GM10847 (cell line): ENCODE data around the gene CASP9.
A peak's percentile ranks its signal among the peaks of the same experiment; 100 is the strongest.

Source experiments
- POLR2A ChIP-seq: IDR thresholded peaks from 2 replicates; pipeline ENCODE4 v1.6.1; 2011; ENCODE audit not compliant: insufficient read length; ENCODE audit errors: extremely low read depth

CASP9 gene

DNA sequence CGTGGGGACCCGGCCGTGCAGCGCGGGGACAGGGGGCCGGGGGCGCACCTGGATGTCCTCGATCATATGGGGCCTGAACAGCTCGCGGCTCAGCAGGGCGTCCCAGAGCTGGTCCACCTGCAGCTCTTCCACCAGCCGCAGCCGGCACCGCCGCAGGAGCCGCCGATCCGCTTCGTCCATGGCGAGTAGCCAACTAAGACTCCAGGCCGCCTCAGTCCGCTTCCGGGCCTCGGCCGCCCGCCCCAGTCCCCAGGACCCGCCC is at the start of gene CASP9:
Gene CASP9 (minus strand): TSS at position 195 of the 262 bp plus-strand sequence. CDS start 15 bp downstream, at position 180.
- peak; percentile 77 for TF ChIP-seq POLR2A

DNA sequence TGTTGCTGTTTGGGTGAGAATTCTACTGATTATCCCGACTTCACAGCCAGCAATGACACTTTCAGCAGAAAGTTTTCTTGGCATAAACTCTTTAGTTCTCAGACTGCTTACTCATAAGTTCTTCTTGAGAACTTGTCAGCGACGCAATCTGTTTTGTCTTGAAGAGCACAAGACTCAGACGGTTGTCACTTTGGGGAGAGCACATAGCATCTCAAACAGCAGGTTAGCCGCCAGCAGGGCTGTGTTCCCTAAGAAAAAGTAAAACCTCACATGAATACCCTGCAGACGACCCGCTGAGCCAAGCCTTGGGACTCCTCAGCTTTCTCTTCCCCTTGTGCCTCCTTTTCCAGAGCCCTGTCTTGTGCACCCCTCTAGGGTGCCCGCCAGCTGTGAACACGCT is 49.5 kb upstream of the CASP9 start:
- no peak for TF ChIP-seq POLR2A

GRCh38 chr1:15571266-15571665 is 47.3 kb upstream of the CASP9 start:
- TF ChIP-seq POLR2A = no peak

DNA sequence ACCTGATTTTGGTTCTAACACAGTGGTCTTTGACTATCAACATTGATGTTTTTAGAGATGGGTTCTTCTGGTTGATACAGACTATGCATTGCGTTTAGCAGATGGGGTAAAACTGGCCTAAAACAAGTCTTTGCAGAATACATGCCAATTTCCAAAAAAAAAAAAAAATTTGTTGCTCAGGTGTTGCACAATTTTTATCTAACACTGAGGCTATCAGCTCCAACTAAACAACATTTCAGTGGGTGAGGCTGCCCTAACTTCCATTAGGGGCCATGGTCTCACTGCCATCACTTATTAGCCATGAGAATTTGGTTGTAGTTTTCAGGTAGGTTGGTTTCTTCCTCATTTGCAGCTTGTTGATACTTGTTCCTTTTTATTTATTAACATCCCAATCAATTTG is 46.8 kb upstream of the CASP9 start:
- TF ChIP-seq POLR2A = no peak

DNA sequence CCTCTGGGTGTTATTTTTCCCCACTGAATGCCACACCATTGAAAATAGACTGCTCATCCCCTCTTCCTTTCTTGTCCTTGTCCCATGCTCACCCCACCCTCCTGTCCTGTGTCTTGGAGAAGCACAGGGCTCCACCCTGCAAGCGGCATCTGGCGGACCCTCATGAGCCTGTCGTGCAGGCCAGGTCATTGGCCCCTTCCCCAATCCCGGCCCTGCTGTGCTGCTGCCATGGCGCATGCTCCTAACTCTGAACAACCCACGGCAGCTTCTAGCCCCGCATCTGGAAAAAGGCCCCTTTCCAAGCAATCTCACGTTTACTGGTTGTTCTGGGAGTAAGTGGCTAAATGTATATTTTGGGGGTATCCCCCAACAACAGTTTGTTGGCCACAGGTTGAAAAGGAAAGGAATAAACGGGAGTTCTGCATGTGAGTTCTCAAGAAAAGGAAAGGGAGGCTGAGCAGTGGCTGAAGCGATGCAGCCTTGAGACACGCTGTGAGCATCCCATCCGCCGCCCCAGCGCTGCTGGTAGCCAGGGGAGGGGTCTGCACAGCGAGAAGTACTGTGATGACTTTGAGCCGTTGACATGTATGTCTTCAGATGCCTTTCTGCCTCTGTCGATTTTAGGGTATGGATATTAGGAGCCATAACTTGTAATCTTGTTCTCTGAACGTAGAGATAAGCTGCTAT is 44.5 kb upstream of the CASP9 start:
- TF ChIP-seq POLR2A = no peak

GRCh38 chr1:15559189-15559810 is 35.3 kb upstream of the CASP9 start:
- TF ChIP-seq POLR2A = no peak

GRCh38 chr1:15558516-15558915 is 34.5 kb upstream of the CASP9 start:
- TF ChIP-seq POLR2A = no peak

- TF ChIP-seq POLR2A = no peak
Measured at GRCh38 chr1:15557594-15557993, 33.6 kb upstream of the CASP9 start.

DNA sequence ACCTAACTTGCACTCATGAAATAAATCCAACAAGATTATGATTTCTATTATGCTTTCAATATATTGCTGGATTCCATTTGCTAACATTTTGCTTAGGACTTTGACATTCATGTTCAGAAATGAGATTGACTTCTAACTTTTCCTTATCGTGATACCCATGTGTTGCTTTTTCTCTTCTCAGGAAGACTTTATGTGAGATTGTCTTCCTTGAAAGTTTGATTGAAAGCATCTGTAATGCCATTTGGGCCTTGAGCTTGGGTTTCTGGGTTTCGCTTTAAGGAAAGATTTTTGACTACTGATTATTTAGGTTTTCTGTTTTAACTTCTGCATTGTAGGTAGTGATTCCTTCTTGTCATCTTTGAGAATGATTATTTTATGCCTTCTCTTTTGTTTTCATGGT is 33.0 kb upstream of the CASP9 start:
- no peak for TF ChIP-seq POLR2A

- no peak for TF ChIP-seq POLR2A
Measured at GRCh38 chr1:15550573-15550972, 26.6 kb upstream of the CASP9 start.

DNA sequence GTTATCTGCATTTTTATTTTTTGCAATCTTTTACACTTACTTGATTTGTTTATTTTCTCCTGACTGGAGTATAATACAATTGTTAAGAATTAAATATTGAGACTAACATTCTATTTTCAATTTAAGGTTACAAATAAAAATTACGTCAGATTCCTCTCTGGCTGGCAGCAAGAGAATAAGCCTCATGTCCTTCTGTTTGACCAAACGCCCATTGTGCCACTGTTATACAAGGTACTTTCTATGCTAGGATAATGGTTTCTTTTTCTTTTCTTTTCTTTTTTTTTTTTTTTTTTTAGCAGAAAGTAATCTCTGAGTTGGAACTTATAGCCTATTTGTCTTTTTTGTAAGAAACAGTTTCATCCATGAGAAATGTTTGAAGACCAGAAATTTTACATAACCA is 22.6 kb upstream of the CASP9 start:
- TF ChIP-seq POLR2A = no peak

- no peak for TF ChIP-seq POLR2A
Measured at GRCh38 chr1:15543589-15544568, 19.9 kb upstream of the CASP9 start.

GRCh38 chr1:15543251-15543588 is 19.2 kb upstream of the CASP9 start:
- no peak for TF ChIP-seq POLR2A

GRCh38 chr1:15542388-15543250 is 18.6 kb upstream of the CASP9 start:
- TF ChIP-seq POLR2A = no peak

GRCh38 chr1:15541231-15541792 is 17.3 kb upstream of the CASP9 start:
- TF ChIP-seq POLR2A = no peak

DNA sequence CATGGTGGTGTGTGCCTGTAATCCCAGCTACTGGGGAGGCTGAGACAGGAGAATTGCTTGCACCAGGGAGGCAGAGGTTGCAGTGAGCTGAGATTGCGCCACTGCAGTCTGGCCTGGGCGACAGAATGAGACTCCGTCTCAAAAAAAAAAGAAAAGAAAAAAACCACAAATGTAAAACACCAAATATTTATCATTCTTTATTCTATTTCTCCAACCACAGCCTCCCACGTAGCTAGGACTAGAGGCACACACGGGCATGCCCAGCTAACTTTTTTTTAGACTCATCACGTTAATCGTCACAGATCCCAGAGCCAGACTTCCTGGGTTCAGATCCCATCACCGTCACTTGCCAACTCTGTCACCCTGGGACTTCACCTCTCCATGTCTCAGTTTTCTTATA is 16.2 kb upstream of the CASP9 start:
- TF ChIP-seq POLR2A = no peak

DNA sequence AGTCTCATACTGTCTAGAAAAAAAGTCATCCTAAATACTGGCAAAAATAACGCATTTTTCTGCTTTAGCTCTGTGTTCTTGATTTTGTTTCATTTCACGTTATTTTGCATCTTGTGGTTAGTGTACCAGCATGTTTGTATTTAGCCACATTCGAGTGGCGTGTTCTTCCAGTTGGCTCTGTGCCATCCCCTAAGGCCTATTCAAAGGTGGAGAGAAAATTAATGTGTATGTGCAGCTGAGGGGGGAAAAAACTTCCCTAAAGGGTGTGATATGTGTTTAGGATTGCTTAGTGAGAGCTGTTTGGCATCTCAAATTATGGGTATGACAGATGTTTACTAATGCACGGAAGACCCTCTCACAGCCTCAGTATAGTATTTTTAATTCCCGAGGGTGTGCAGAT is 14.8 kb upstream of the CASP9 start:
- no peak for TF ChIP-seq POLR2A
